GM12872 (cell line): Measurements from ENCODE around the gene ERI3.

Experiments
- CTCF ChIP-seq: IDR thresholded peaks from 3 replicates; pipeline ENCODE4 v1.5.1; 2011; ENCODE audit warnings: low read depth, mild to moderate bottlenecking, low read length, moderate library complexity; ENCODE audit not compliant: insufficient read depth

ERI3 gene

GRCh38 chr1:44359234-44359935, 4.3 kb upstream of the ERI3 start:
- no peak for TF ChIP-seq CTCF

- TF ChIP-seq CTCF = no peak
Observed at GRCh38 chr1:44357710-44358109, 2.7 kb upstream of the ERI3 start.

- TF ChIP-seq CTCF = no peak
Observed at GRCh38 chr1:44355582-44356305, 687 bp upstream of the ERI3 start.

GRCh38 chr1:44354268-44354839, 703 bp downstream of the ERI3 start:
- TF ChIP-seq CTCF = no peak

- TF ChIP-seq CTCF = no peak
Observed at GRCh38 chr1:44353604-44354003, 1.5 kb downstream of the ERI3 start.

GRCh38 chr1:44351289-44351688, 3.8 kb downstream of the ERI3 start:
- no peak for TF ChIP-seq CTCF

GRCh38 chr1:44348061-44348485, 7.0 kb downstream of the ERI3 start:
- no peak for TF ChIP-seq CTCF
